ENCODE data around the gene GTF3C5.

DNA sequence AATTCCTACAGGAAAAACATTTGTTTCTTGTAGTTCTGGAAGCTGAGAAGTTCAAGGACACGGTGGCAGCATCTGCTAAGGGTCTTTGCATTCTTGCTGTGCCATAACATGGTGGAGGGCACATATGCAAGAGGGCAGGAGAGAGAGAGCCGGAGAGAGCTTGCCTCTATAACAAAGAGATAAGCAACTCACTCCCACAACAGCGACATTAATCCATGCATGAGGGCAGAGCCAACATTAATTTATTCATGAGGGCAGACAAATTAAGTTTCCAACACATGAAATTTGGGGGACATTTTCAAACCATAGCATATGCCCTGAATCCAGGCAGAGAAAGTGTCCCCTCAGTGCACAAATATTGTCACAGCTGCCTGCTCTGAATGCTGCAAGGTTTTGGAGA is 4.4 kb upstream of the GTF3C5 start:
- TF ChIP-seq, protein P1, sequence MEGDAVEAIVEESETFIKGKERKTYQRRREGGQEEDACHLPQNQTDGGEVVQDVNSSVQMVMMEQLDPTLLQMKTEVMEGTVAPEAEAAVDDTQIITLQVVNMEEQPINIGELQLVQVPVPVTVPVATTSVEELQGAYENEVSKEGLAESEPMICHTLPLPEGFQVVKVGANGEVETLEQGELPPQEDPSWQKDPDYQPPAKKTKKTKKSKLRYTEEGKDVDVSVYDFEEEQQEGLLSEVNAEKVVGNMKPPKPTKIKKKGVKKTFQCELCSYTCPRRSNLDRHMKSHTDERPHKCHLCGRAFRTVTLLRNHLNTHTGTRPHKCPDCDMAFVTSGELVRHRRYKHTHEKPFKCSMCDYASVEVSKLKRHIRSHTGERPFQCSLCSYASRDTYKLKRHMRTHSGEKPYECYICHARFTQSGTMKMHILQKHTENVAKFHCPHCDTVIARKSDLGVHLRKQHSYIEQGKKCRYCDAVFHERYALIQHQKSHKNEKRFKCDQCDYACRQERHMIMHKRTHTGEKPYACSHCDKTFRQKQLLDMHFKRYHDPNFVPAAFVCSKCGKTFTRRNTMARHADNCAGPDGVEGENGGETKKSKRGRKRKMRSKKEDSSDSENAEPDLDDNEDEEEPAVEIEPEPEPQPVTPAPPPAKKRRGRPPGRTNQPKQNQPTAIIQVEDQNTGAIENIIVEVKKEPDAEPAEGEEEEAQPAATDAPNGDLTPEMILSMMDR (IDR thresholded peaks at IDR 0.05; ENCODE audit: poor library complexity, severe bottlenecking) = no peak
- TF ChIP-seq SMC3 (conservative IDR thresholded peaks at IDR 0.05; ENCODE audit: poor library complexity) (no peak), MXI1 (conservative IDR thresholded peaks at IDR 0.05; ENCODE audit: poor library complexity, severe bottlenecking) (no peak), POLR2AphosphoS5 (IDR thresholded peaks at IDR 0.05) (no peak)
- TF ChIP-seq, protein P2, sequence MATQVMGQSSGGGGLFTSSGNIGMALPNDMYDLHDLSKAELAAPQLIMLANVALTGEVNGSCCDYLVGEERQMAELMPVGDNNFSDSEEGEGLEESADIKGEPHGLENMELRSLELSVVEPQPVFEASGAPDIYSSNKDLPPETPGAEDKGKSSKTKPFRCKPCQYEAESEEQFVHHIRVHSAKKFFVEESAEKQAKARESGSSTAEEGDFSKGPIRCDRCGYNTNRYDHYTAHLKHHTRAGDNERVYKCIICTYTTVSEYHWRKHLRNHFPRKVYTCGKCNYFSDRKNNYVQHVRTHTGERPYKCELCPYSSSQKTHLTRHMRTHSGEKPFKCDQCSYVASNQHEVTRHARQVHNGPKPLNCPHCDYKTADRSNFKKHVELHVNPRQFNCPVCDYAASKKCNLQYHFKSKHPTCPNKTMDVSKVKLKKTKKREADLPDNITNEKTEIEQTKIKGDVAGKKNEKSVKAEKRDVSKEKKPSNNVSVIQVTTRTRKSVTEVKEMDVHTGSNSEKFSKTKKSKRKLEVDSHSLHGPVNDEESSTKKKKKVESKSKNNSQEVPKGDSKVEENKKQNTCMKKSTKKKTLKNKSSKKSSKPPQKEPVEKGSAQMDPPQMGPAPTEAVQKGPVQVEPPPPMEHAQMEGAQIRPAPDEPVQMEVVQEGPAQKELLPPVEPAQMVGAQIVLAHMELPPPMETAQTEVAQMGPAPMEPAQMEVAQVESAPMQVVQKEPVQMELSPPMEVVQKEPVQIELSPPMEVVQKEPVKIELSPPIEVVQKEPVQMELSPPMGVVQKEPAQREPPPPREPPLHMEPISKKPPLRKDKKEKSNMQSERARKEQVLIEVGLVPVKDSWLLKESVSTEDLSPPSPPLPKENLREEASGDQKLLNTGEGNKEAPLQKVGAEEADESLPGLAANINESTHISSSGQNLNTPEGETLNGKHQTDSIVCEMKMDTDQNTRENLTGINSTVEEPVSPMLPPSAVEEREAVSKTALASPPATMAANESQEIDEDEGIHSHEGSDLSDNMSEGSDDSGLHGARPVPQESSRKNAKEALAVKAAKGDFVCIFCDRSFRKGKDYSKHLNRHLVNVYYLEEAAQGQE (IDR thresholded peaks at IDR 0.05; ENCODE audit: borderline replicate concordance) = no peak

Measured in neural cell (in vitro differentiated cells).